Motor neuron (in vitro differentiated cells): ENCODE results near the gene CDC26. TPM values are rescaled to one million over a fixed set of nuclear protein-coding genes. Genes with fewer than 3 reads are reported as not detected.
"Not testable (repeated sequence)": the region's sequence is repeated elsewhere in the genome, so short reads cannot be mapped to it uniquely, and the experiment has no call there.

ENCODE experiments used
- ATAC-seq, 8 experiments: fragments of 200-7000 bp; cut with Tn5 transposase; replicated peaks in 6 of 8; 2 replicates each; pipeline ENCODE4 v1.8.0; 2021; ENCODE audit warnings: mild to moderate bottlenecking in 8 of 8, moderate library complexity in 8 of 8
- H3K27ac ChIP-seq, 2 donors: fragments of 250-450 bp; sonication (Bioruptor Pico); 2 replicates each; pipeline ENCODE4 v1.9.0; 2021; ENCODE audit warnings: antibody characterized with exemption in 2 of 2, mild to moderate bottlenecking in 2 of 2, moderate library complexity in 1 of 2
- H3K4me1 ChIP-seq, 2 donors: fragments of 250-450 bp; sonication (Bioruptor Pico); replicated peaks in 1 of 2; 2 replicates each; pipeline ENCODE4 v1.6.1; 2021; ENCODE audit warnings: antibody characterized with exemption in 2 of 2, mild to moderate bottlenecking in 2 of 2, moderate library complexity in 1 of 2
- H3K4me3 ChIP-seq, 5 donors: fragments of 250-450 bp; sonication (Bioruptor Pico); 2 replicates each; pipeline ENCODE4 v1.9.0; 2021; ENCODE audit warnings: antibody characterized with exemption in 5 of 5, mild to moderate bottlenecking in 5 of 5, moderate library complexity in 4 of 5
- WGBS, 10 experiments: fragments of 450-650 bp; shearing (Covaris generic); methylation state at CpG; one replicate each; pipeline ENCODE4 v1.0.0; 2022; 5-methylcytosine and 5-hydroxymethylcytosine counted together
- in situ Hi-C, 9 experiments: fragments of 400-800 bp; cut with MboI; loops; one replicate each; pipeline ENCODE4 v1.15.0; 2021; ENCODE audit warnings: low sequenced_read_pairs in 9 of 9, low pct_unique_long_range_greater_than_20kb in 2 of 9; ENCODE audit not compliant: unreplicated experiment in 9 of 9
- total RNA-seq, 8 experiments: library from RNA; unstranded; fragments of 300-600 nt; gene quantifications; 2 replicates each; pipeline versions ENCODE4 v1.2.3 to v1.2.4, GENCODE V29; 2022

Gene CDC26
- total RNA-seq, 8 experiments from 2014 or later: 26.9 to 45.5 (median 30.9) TPM

DNA sequence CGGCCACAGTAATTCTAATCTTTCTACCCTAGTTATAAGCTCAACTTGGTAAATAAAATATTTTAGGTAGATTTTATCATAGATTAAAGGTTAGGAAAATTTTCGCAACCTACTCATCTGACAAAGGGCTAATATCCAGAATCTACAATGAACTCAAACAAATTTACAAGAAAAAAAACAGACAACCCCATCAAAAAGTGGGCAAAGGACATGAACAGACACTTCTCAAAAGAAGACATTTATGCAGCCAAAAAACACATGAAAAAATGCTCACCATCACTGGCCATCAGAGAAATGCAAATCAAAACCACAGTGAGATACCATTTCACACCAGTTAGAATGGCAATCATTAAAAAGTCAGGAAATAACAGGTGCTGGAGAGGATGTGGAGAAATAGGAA lies 25.7 kb downstream of the CDC26 start:
- 100% methylated on average over 1 of the region's 2 CpGs; no CpG with 5 or more reads in 8 of the 10 experiments for WGBS, 10 experiments
- H3K4me1 ChIP-seq, ATAC-seq, H3K4me3 ChIP-seq, H3K27ac ChIP-seq: not testable (repeated sequence)
- in situ Hi-C loops: loop anchor here in 1 of 9 experiments (25.0 kb wide), 1 partner anchor 413 kb away; no protein-coding TSS in a partner anchor

DNA sequence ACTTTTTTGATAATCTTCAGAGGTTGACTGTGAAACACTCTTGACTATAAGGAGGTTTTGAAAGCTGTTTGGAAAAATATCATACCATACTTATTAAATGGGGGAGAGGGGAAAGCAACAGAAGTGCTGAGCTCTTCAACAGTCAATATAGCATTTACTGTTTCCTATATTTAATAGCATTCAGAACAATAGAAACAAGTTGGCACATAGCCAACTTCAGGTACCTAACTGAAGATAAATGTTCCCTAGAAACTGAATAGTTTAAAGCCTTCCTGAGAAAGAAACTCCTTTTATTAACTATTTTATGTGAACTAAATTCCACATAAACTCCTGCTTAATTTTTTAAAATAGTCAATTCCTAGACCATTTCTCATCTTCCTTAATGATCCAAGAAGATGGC lies 27.7 kb downstream of the CDC26 start:
- Histone ChIP-seq H3K27ac (no peak overlapping the region), H3K4me3 (no peak overlapping the region), H3K4me1 (no peaks in the 10 kb centered on the region)
- no peak for ATAC-seq
- in situ Hi-C loops: no loop called here

DNA sequence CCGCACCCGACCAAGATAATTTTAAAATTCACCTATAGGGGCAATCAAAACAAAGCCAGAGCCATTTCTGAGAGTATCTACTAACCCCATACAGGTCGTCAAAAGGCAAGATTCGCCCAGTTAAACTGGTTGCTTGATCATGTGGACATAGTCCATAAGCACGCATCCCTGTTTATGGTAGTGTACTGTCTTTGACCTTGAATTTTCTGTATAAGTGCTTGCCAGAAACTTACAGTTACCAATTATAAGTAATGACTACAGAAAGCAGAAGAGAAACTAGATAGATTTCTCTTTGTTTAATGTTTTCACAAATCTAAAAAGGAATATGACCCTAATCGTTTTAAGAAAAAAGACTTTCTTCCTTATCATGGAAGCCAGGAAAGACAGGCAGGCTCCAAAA lies 28.4 kb downstream of the CDC26 start:
- ATAC-seq: no peak
- Histone ChIP-seq H3K4me3 (no peak overlapping the region), H3K4me1 (no peaks in the 10 kb centered on the region), H3K27ac (no peak overlapping the region)
- 43 to 100% (median 95%) methylated on average over 1 to 6 of the region's 6 CpGs; no CpG with 5 or more reads in 2 of the 10 experiments for WGBS, 10 experiments
- in situ Hi-C loops: no loop called here

DNA sequence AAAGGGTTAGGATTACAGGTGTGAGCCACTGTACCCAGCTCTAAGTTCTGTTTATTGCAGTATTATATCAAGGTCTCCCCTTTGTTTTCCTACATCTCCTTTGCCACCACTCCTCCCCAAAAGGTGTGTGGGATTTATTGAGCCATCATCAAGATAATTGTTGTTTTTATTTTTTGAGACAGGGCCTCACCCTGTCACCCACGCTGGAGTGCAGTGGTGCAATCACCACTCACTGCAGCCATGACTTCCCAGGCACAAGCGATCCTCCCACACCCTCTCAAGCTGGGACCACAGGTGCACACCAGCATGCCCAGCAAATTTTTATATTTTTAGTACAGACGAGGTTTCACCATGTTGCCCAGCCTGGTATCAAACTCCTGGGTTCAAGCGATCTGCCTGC lies 29.5 kb downstream of the CDC26 start:
- H3K4me3 ChIP-seq: no peak overlapping the region
- in situ Hi-C loops: no loop called here
- ATAC-seq: no peak
- H3K4me1 ChIP-seq: no peaks in the 10 kb centered on the region
- no peak overlapping the region for H3K27ac ChIP-seq
- 70 to 100% (median 100%) methylated on average over 1 to 3 of the region's 4 CpGs; no CpG with 5 or more reads in 5 of the 10 experiments for WGBS, 10 experiments

DNA sequence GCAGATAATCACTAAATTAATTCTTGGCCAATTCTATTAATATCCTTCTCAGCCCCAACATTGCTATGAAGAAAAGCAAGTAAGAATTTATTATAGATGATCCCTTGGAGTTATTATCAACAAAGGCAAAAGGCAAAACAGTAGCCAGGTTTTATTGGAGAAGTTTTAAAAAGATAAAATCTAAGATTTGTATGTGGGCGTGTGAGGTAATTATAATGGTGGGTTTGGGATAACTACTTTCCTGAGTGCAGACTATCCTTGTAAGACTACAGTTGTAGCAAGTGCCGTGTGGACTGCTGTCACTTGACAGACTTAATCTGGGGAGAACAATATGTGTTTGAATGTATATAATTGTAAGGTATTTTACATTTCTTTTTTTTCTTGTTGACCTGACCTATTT lies 30.8 kb downstream of the CDC26 start:
- H3K4me3 ChIP-seq: no peak overlapping the region
- no peak for ATAC-seq
- WGBS, 10 experiments: 40 to 100% (median 83%) methylated on average over 1 to 2 of the region's 2 CpGs; no CpG with 5 or more reads in 1 of the 10 experiments
- no peak overlapping the region for H3K27ac ChIP-seq
- in situ Hi-C loops: no loop called here
- no peaks in the 10 kb centered on the region for H3K4me1 ChIP-seq

DNA sequence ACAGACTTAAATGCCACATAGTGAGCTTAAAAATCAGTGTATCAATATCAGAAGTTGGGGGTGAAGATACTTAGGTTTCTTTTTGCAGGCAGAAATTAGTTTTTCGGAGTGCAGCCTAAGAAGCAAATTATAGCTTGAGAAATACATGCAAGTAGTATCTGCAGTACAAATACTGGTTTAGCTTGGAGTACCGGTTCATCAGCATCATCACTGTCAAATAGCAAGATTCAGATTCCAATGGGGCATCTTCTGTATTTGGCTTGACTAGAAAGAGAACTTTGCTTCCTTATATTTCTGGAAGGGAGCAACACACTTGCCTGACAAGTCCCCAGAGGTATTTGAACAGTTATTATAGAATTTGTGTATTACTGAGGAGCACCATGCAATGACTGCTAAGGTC lies 34.2 kb downstream of the CDC26 start:
- ATAC-seq: no peak
- Histone ChIP-seq H3K27ac (no peak overlapping the region), H3K4me3 (no peak overlapping the region), H3K4me1 (no peaks in the 10 kb centered on the region)
- in situ Hi-C loops: no loop called here
- 90 to 100% (median 100%) methylated on average over 1 to 2 of the region's 2 CpGs for WGBS, 10 experiments

DNA sequence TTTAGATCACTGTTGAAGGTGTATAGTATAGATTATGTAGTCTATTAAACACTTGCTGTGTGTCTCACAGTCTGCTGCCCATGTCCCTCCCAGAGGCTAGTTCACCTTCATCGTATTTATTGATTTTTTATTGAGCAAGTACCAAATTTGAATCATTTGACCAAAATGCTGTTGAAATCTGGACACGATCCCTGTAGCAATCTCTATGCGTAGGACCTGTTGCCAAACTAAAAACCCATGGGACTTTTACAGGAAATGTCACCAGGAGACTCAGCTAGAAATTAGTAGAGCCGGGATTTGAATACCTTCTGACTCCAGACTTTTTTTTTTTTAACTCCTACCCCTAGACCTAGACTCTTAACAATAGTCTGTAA lies 36.5 kb downstream of the CDC26 start:
- no peaks in the 10 kb centered on the region for H3K4me1 ChIP-seq
- H3K27ac ChIP-seq: no peak overlapping the region
- H3K4me3 ChIP-seq: no peak overlapping the region
- 41 to 100% (median 83%) methylated on average over 1 to 4 of the region's 4 CpGs; no CpG with 5 or more reads in 1 of the 10 experiments for WGBS, 10 experiments
- no peak for ATAC-seq
- in situ Hi-C loops: no loop called here

DNA sequence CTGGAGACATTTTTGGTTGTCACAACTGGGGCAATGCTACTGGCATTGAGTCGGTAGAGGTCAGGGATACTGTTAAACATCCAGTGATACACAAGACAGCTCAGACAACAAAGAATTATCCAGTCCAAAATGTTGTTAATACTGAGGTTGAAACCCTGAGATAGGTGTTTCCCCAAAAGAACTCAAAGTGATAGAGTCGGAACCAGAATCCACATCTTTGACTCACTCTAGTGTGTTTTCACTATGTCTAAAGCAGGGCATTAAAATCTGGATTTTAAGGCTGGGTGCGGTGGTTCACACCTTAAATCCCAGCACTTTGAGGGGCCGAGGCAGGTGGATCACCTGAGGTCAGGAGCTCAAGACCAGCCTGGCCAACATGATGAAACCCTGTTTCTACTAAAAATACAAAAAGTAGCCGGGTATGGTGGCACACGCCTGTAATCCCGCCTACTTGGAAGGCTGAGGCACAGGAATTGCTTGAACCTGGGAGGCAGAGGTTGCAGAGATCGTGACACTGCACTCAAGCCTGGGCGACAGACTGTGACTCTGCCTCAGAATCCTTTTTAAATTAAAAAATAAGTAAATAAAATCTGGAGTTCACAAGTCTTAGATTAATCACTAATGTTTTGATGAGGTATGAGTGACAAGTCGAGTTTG lies 37.0 kb downstream of the CDC26 start:
- ATAC-seq: no peak
- no peak overlapping the region for H3K4me3 ChIP-seq
- H3K27ac ChIP-seq: no peak overlapping the region
- in situ Hi-C loops: no loop called here
- 80 to 100% (median 97%) methylated on average over 1 to 6 of the region's 10 CpGs for WGBS, 10 experiments
- H3K4me1 ChIP-seq: no peaks in the 10 kb centered on the region

DNA sequence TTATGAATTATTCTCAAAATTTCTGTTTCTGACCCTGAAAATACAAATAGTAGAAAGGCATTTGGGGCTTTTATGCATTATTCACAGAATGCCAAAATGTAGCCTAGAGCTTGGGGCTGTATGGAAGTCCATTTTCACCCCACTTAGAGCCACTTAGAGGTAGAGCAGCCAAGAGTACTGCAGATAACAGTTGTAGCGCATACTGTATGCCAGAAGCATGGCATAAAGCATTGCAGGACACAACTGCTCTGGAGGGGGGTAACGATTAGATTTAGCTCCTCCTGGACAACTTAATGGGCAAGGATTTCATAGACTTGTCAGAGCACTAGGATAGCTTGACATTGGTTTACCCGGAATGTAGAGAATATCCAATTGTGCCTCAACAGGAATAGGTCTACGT lies 38.3 kb downstream of the CDC26 start:
- ATAC-seq: no peak
- Histone ChIP-seq H3K4me1 (no peaks in the 10 kb centered on the region), H3K4me3 (no peak overlapping the region), H3K27ac (no peak overlapping the region)
- WGBS, 10 experiments: 72 to 100% (median 93%) methylated on average over 1 to 4 of the region's 4 CpGs
- in situ Hi-C loops: no loop called here

DNA sequence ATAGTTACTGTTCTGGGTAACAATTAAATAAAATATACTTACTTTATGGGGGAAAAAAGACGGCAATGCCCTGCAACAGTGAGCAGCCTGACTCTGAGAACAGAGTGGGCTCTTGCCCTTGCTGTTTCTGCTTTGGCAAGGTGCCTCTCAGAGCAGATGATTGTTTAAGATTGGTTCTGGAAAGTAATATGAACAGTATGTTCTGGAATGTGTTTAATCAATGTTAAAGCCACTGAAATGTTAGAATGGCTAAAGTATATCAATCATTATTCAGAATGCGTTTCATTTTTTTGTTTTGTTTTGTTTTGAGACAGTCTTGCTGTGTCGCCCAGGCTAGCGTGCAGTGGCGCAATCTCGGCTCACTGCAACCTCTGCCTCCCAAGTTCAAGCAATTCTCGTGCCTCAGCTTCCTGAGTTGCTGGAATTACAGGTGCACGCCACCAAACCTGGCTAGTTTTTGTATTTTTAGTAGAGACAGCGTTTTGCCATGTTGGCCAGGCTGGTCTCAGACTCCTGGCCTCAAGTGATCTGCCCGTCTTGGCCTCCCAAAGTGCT lies 39.6 kb downstream of the CDC26 start:
- in situ Hi-C loops, ATAC-seq, H3K4me3 ChIP-seq: not testable (repeated sequence)

DNA sequence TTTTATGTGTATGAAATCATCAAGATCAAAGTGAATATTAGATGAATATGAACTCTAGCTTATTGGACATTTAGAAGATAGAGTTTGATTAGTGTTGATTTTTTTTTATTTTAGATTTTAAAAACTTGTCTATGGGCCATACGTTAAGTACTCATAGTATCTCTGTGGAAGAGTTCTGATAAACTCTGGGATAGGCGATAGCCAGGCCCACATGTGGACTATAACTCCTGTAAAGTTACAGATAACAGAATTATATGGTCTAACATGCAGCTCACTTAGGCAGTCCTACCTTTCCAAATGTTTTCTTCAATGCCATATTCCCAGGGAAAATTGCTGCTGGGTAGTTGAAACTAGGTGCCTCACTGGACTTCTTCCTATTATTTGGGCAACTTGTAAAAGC lies 43.7 kb downstream of the CDC26 start:
- ATAC-seq: no peak
- no peak overlapping the region for H3K4me3 ChIP-seq
- H3K27ac ChIP-seq: no peak overlapping the region
- in situ Hi-C loops: no loop called here
- H3K4me1 ChIP-seq: peaks cover 2 to 5% of the 10 kb centered on the region in 2 donors
- WGBS, 10 experiments: 75 to 100% (median 100%) methylated on average over 1 to 2 of the region's 2 CpGs; no CpG with 5 or more reads in 2 of the 10 experiments

More for the DNA sequence above, 39.6 kb downstream of the CDC26 start:
- not testable (repeated sequence) for H3K4me1 ChIP-seq, H3K27ac ChIP-seq
- 42 to 100% (median 91%) methylated on average over 2 to 10 of the region's 10 CpGs; no CpG with 5 or more reads in 2 of the 10 experiments for WGBS, 10 experiments

DNA sequence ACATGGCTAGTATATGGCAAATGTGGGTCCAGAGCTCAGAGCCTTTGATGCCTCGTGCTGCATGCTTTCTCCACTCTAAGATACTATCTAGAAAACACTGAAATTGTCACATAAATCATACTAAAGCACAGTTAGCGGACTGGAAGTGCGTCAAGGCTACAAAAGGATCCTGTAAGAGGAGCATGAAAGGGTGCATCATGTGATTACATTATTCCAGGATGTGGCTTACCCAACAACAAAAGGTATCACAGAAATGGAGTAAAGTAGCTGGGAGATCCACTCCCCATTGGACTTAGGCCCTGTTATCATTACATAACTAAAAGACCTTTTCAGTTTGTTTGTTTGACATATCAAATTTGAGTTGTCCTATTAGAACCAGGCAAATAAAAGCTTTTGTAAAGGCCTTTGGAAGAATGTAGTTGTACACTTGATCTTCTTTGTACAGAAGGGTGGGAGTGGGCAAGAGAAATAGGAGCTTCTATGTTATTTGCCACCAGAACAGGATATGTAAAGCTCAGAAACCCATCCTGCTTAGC lies 47.2 kb downstream of the CDC26 start:
- in situ Hi-C loops: no loop called here
- Histone ChIP-seq H3K4me3 (no peak overlapping the region), H3K4me1 (peaks cover 5 to 10% of the 10 kb centered on the region in 2 donors), H3K27ac (no peak overlapping the region)
- 50 to 90% (median 71%) methylated on average over 1 to 3 of the region's 3 CpGs; no CpG with 5 or more reads in 2 of the 10 experiments for WGBS, 10 experiments
- ATAC-seq: peak in 5 of 8 experiments; percentile 14 to 65 (median 58)

DNA sequence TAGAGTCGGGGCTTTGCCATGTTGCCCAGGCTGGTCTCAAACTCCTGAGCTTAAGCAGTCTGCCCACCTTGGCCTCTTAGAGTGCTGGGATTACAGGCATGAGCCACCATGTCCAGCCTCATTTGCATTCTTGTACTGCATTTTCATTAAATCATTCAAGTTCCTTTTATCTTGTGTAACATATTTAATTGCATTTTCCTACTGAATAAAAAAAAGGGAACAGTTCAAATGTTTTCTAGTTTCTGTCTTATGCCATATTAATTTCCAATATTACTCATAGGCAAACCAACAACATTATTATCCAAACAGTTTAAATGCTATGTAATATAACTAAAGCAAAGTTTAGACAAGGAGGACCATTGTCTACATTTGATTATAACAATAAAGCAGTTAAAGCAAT lies 47.9 kb downstream of the CDC26 start:
- Histone ChIP-seq H3K4me3 (no peak overlapping the region), H3K27ac (no peak overlapping the region), H3K4me1 (peaks cover 13 to 15% of the 10 kb centered on the region in 2 donors)

DNA sequence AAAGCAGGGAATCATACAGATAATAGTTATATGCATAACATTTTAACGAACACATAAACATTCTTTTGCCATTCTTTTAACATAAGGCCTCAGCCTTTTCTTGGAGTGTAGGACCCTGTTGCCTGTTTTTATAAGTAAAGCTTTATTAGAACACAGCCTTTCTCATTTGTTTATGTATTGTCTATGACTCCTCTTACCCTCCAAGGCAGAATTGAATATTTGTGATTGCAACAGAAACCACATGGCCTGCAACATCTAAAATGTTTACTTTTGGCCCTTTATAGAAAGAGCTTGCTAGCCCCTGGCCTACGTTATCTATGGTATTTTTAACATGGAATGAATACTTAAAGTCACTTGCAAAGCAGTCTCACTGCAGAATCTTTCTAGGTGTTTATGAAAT lies 51.4 kb downstream of the CDC26 start:
- Histone ChIP-seq H3K4me3 (no peak overlapping the region), H3K27ac (no peak overlapping the region), H3K4me1 (peaks cover 25 to 26% of the 10 kb centered on the region in 2 donors)
- ATAC-seq: no peak
- 43 to 100% (median 90%) methylated on average over 1 to 2 of the region's 2 CpGs for WGBS, 10 experiments
- in situ Hi-C loops: no loop called here

More for the DNA sequence above, 47.9 kb downstream of the CDC26 start:
- in situ Hi-C loops: no loop called here
- WGBS, 10 experiments: 0 to 100% (median 80%) methylated on average over 1 of the region's 1 CpG; no CpG with 5 or more reads in 7 of the 10 experiments
- no peak for ATAC-seq
